ENCODE measurements around the gene NT5C3B.

GRCh38 chr17:41870097-41870496, 34.1 kb upstream of the NT5C3B start:
- TF ChIP-seq CTCF (IDR thresholded peaks at IDR 0.05; ENCODE audit: low read depth, low read length) (no peak), EZH2phosphoT487 (IDR thresholded peaks at IDR 0.05; ENCODE audit: low read depth) (no peak)
